ENCODE data around the gene MPPED1.

MPPED1 gene

GRCh38 chr22:43439368-43440103, 27.7 kb downstream of the MPPED1 start:
- Histone ChIP-seq H3K9ac (ENCODE audit: low read length) (no peak overlapping the region), H3F3A (ENCODE audit: insufficient read depth) (no peaks in the 10 kb centered on the region), H3K9me3 (ENCODE audit: insufficient read depth, low read length) (no peaks in the 10 kb centered on the region), H3K9me2 (replicated peaks; ENCODE audit: insufficient read depth, low read length) (no peaks in the 10 kb centered on the region), H3K79me2 (ENCODE audit: insufficient read depth, low read length) (no peaks in the 10 kb centered on the region), H2AFZ (ENCODE audit: low read depth, low read length, severe bottlenecking) (no peak overlapping the region), H4K20me1 (ENCODE audit: low read depth, low read length) (no peaks in the 10 kb centered on the region), H3K27ac (ENCODE audit: low read depth, low read length) (no peak overlapping the region), H3K27me3 (ENCODE audit: low read length) (no peaks in the 10 kb centered on the region), H3K4me2 (ENCODE audit: low read depth, low read length, poor library complexity, severe bottlenecking) (no peak overlapping the region), H3K36me3 (ENCODE audit: low read length) (no peaks in the 10 kb centered on the region), H3K4me3 (ENCODE audit: insufficient read depth, low read length, poor library complexity, severe bottlenecking) (no peak overlapping the region)
- TF ChIP-seq EZH2phosphoT487 (conservative IDR thresholded peaks at IDR 0.05; ENCODE audit: low read length), result no peak
- TF ChIP-seq, protein P1, sequence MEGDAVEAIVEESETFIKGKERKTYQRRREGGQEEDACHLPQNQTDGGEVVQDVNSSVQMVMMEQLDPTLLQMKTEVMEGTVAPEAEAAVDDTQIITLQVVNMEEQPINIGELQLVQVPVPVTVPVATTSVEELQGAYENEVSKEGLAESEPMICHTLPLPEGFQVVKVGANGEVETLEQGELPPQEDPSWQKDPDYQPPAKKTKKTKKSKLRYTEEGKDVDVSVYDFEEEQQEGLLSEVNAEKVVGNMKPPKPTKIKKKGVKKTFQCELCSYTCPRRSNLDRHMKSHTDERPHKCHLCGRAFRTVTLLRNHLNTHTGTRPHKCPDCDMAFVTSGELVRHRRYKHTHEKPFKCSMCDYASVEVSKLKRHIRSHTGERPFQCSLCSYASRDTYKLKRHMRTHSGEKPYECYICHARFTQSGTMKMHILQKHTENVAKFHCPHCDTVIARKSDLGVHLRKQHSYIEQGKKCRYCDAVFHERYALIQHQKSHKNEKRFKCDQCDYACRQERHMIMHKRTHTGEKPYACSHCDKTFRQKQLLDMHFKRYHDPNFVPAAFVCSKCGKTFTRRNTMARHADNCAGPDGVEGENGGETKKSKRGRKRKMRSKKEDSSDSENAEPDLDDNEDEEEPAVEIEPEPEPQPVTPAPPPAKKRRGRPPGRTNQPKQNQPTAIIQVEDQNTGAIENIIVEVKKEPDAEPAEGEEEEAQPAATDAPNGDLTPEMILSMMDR (IDR thresholded peaks at IDR 0.05; ENCODE audit: insufficient read depth, low read length, poor library complexity, severe bottlenecking), result no peak

DNA sequence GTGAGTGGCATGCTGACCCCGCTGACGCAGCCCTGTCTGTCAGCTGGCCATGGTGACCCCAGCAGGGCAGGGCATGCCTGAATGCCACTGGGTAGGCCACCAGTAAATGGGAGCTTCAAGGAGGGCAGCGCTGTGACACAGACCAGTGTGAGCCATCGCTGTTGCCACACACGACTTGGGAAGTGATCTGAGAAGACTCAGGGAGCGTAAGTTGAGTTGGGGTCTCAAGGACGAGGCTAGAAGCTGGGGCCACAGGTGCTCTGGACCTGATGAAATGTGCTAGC, 28.2 kb downstream of the MPPED1 start:
- Histone ChIP-seq H3F3A (ENCODE audit: insufficient read depth) (no peaks in the 10 kb centered on the region), H3K9ac (ENCODE audit: low read length) (no peak overlapping the region), H3K4me3 (ENCODE audit: insufficient read depth, low read length, poor library complexity, severe bottlenecking) (no peak overlapping the region), H4K20me1 (ENCODE audit: low read depth, low read length) (no peaks in the 10 kb centered on the region), H3K36me3 (ENCODE audit: low read length) (no peaks in the 10 kb centered on the region), H3K79me2 (ENCODE audit: insufficient read depth, low read length) (no peaks in the 10 kb centered on the region), H3K9me2 (replicated peaks; ENCODE audit: insufficient read depth, low read length) (no peaks in the 10 kb centered on the region), H3K27me3 (ENCODE audit: low read length) (no peaks in the 10 kb centered on the region), H2AFZ (ENCODE audit: low read depth, low read length, severe bottlenecking) (no peak overlapping the region), H3K27ac (ENCODE audit: low read depth, low read length) (no peak overlapping the region), H3K9me3 (ENCODE audit: insufficient read depth, low read length) (no peaks in the 10 kb centered on the region), H3K4me2 (ENCODE audit: low read depth, low read length, poor library complexity, severe bottlenecking) (no peak overlapping the region)
- TF ChIP-seq EZH2phosphoT487 (conservative IDR thresholded peaks at IDR 0.05; ENCODE audit: low read length), result no peak
- TF ChIP-seq, protein P1 (IDR thresholded peaks at IDR 0.05; ENCODE audit: insufficient read depth, low read length, poor library complexity, severe bottlenecking), result no peak

DNA sequence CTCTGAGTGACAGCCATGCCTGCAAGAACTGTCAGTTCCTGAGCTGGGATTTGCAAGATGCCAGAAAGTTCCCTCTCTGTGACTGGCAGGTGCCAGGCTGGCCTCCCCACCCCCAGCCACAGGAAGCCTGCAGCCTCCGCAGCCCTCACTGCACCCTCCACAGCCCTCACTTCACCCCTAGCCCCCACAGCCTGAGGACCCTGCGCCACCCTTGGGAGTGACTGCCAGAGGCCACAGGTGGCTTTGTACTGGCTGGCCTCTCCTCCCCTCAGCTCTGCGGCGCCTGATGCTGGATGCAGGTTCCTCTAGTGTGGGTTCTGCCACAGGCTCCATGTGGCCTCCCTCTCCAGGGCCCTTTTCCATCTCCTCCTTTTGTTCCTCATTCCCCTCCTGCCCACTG, 28.7 kb downstream of the MPPED1 start:
- H3K27me3 ChIP-seq (ENCODE audit: low read length), result no peaks in the 10 kb centered on the region
- H3K79me2 ChIP-seq (ENCODE audit: insufficient read depth, low read length), result no peaks in the 10 kb centered on the region
- no peaks in the 10 kb centered on the region for H3K36me3 ChIP-seq (ENCODE audit: low read length)
- no peak overlapping the region for H3K4me2 ChIP-seq (ENCODE audit: low read depth, low read length, poor library complexity, severe bottlenecking)
- no peak overlapping the region for H3K9ac ChIP-seq (ENCODE audit: low read length)
- no peaks in the 10 kb centered on the region for H3F3A ChIP-seq (ENCODE audit: insufficient read depth)
- no peak for TF ChIP-seq EZH2phosphoT487 (conservative IDR thresholded peaks at IDR 0.05; ENCODE audit: low read length)
- TF ChIP-seq, protein P1 (IDR thresholded peaks at IDR 0.05; ENCODE audit: insufficient read depth, low read length, poor library complexity, severe bottlenecking), result no peak
- H3K9me2 ChIP-seq (replicated peaks; ENCODE audit: insufficient read depth, low read length), result no peaks in the 10 kb centered on the region
- no peak overlapping the region for H2AFZ ChIP-seq (ENCODE audit: low read depth, low read length, severe bottlenecking)
- H3K9me3 ChIP-seq (ENCODE audit: insufficient read depth, low read length), result no peaks in the 10 kb centered on the region
- no peak overlapping the region for H3K27ac ChIP-seq (ENCODE audit: low read depth, low read length)
- no peak overlapping the region for H3K4me3 ChIP-seq (ENCODE audit: insufficient read depth, low read length, poor library complexity, severe bottlenecking)
- H4K20me1 ChIP-seq (ENCODE audit: low read depth, low read length), result no peaks in the 10 kb centered on the region

All from SU-DHL-6 (cell line).